Pancreas (tissue), 10 donors: ENCODE data around the gene TRRAP. TPM values are rescaled to one million over a fixed set of nuclear protein-coding genes. Genes with fewer than 3 reads are reported as not detected.
A peak's percentile ranks its signal among the peaks of the same experiment; 100 is the strongest.
"Not testable (repeated sequence)": the region's sequence is repeated elsewhere in the genome, so short reads cannot be mapped to it uniquely, and the experiment has no call there.

Experiments
- ATAC-seq, 4 donors: fragments of 200-7000 bp; cut with Tn5 transposase; one replicate each; pipeline versions ENCODE4 v1.8.0 to v1.9.1; 2020; ENCODE audit warnings: mild to moderate bottlenecking in 4 of 4, moderate library complexity in 4 of 4
- DNase-seq, 6 donors: peaks; one replicate each; pipeline ENCODE4 v3.0.0-alpha.2; 2020
- FAIRE-seq: peaks from 2 replicates; lab custom pipeline; 2012; peaks lifted over from hg19 to GRCh38; lab: Jason Lieb, UNC
- H3K27ac ChIP-seq, 4 donors: fragments of 200-600 bp; sonication (generic); 1 replicate in 3 of 4; 2 replicates in 1 of 4; pipeline versions ENCODE4 v1.5.0 to v1.8.0; 2020
- H3K27me3 ChIP-seq, 4 donors: fragments of 200-600 bp; one replicate each; pipeline ENCODE4 v1.8.0; 2021
- H3K36me3 ChIP-seq, 3 donors: fragments of 200-600 bp; sonication (generic) in 1 of 3; one replicate each; pipeline versions ENCODE4 v1.5.0 to v1.8.0; 2020 to 2021
- H3K4me1 ChIP-seq, 3 donors: fragments of 200-600 bp; one replicate each; pipeline ENCODE4 v1.8.0; 2021
- H3K4me3 ChIP-seq, 4 donors: fragments of 200-600 bp; sonication (generic) in 2 of 4; one replicate each; pipeline versions ENCODE4 v1.5.0 to v1.8.0; 2020 to 2021
- H3K9me3 ChIP-seq, 4 donors: fragments of 200-600 bp; one replicate each; pipeline ENCODE4 v1.8.0; 2021
- CTCF ChIP-seq, 4 donors: fragments of 200-600 bp; sonication (generic) in 3 of 4; IDR thresholded peaks; one replicate each; pipeline versions ENCODE4 v1.5.0 to v1.8.0; 2021; ENCODE audit warnings: antibody characterized with exemption in 4 of 4
- WGBS, 2 donors: extraction: QIAGEN DNeasy Blood & Tissue Kit; methylation state at CpG; one replicate each; pipeline ENCODE4 v1.1.7; 2013; 5-methylcytosine and 5-hydroxymethylcytosine counted together
- intact Hi-C, 3 donors: fragments of 100-400 bp; cut with DNase I; formaldehyde crosslinking; loops; one replicate each; pipeline versions ENCODE4 v1.11.1 to v1.14.2; 2022
- polyA plus RNA-seq, 2 donors: library from polyadenylated mRNA; stranded (reverse); fragments of 200-250 nt; gene quantifications; one replicate each; pipeline ENCODE4 v1.2.3, GENCODE V29; 2013
- total RNA-seq, 6 donors: library from RNA; stranded (reverse); fragmentation: NEBNext Ultra II Directional in 4 of 6; extraction: Animal tissue kit (Norgen Biotek cat#: 25700) in 4 of 6; gene quantifications; one replicate each; pipeline versions ENCODE4 v1.2.1 to v1.2.4, GENCODE V29; 2021 to 2023
- donor health status: healthy with polysubstance abuse.
- donor health status: DM: no; HTN: no; CAD: no; lungs with moderate emphysema.
- donor health status: DM: no; HTN: no; CAD: no.
- donor health status: control.
- donor health status: control.
- donor health status: Bipolar disorder and iron deficiency.
- donor health status: DM: yes; HTN: yes; CAD: no.
- donor health status: DM: no; HTN: no; CAD: no.
- donor health status: DM: no; HTN: no; CAD: no.
- donor health status: DM: yes; HTN: yes; CAD: no.

TRRAP gene
- total and polyA plus RNA-seq, 8 donors = 10.2 to 25.1 (median 15.6) TPM

- no peak for FAIRE-seq
- ATAC-seq = peak in 3 of 4 donors; percentile 9 to 33 (median 28)
- H3K27me3 ChIP-seq = peaks cover 0 to 14% (median 0%) of the 10 kb centered on the region in 4 donors
- H3K9me3 ChIP-seq = no peaks in the 10 kb centered on the region
- peak within 1 kb of the TSS in 2 of 4 donors; percentile 5 to 38 for H3K4me3 ChIP-seq
- H3K4me1 ChIP-seq = no peaks in the 10 kb centered on the region
- no peaks in the 10 kb centered on the region for H3K36me3 ChIP-seq
- no peak within 1 kb of the TSS for H3K27ac ChIP-seq
- intact Hi-C loops = no loop called here
- no peak for TF ChIP-seq CTCF (IDR thresholded peaks at IDR 0.05)
- 0 to 1% methylated on average over 26 to 69 of the region's 69 CpGs for WGBS, 2 donors
- DNase-seq = peak in 1 of 6 donors; percentile 63
Measured at GRCh38 chr7:98869597-98870120, 8.7 kb upstream of the TRRAP start, which contains the start of gene TMEM130. TSS of gene TMEM130 (minus strand) at chr7:98870014. CDS start at chr7:98869861, 153 bp downstream.

- intact Hi-C loops = no loop called here
- peaks cover 0 to 14% (median 0%) of the 10 kb centered on the region in 4 donors for H3K27me3 ChIP-seq
- FAIRE-seq (no peak), DNase-seq (peak in 2 of 6 donors; percentile 25 to 64), ATAC-seq (peak in 3 of 4 donors; percentile 38 to 62 (median 50))
- H3K4me3 ChIP-seq = peak overlapping the region in 2 of 4 donors; percentile 5 to 38
- no peaks in the 10 kb centered on the region for H3K36me3 ChIP-seq
- no peaks in the 10 kb centered on the region for H3K9me3 ChIP-seq
- H3K4me1 ChIP-seq = no peaks in the 10 kb centered on the region
- 4% methylated on average over 20 to 35 of the region's 35 CpGs for WGBS, 2 donors
- no peak overlapping the region for H3K27ac ChIP-seq
- TF ChIP-seq CTCF (IDR thresholded peaks at IDR 0.05) = no peak
Measured at GRCh38 chr7:98870121-98870651, 8.1 kb upstream of the TRRAP start.

- no peak for TF ChIP-seq CTCF (IDR thresholded peaks at IDR 0.05)
- H3K9me3 ChIP-seq = no peaks in the 10 kb centered on the region
- WGBS, 2 donors = 73 to 74% methylated on average over 17 of the region's 17 CpGs
- FAIRE-seq = no peak
- H3K4me1 ChIP-seq = no peaks in the 10 kb centered on the region
- H3K27ac ChIP-seq = no peak overlapping the region
- peaks cover 0 to 14% (median 0%) of the 10 kb centered on the region in 4 donors for H3K27me3 ChIP-seq
- H3K4me3 ChIP-seq = no peak overlapping the region
- no peak for ATAC-seq
- peak in 1 of 6 donors; percentile 31 for DNase-seq
- intact Hi-C loops = no loop called here
- no peaks in the 10 kb centered on the region for H3K36me3 ChIP-seq
Measured at GRCh38 chr7:98870807-98871491, 7.4 kb upstream of the TRRAP start.

GRCh38 chr7:98872328-98872924 lies 5.9 kb upstream of the TRRAP start:
- Histone ChIP-seq H3K36me3 (no peaks in the 10 kb centered on the region), H3K4me3 (no peak overlapping the region), H3K4me1 (no peaks in the 10 kb centered on the region), H3K27ac (no peak overlapping the region), H3K27me3 (peaks cover 0 to 14% (median 0%) of the 10 kb centered on the region in 4 donors), H3K9me3 (no peaks in the 10 kb centered on the region)
- no peak for TF ChIP-seq CTCF (IDR thresholded peaks at IDR 0.05)
- FAIRE-seq = no peak
- DNase-seq = peak in 1 of 6 donors; percentile 4
- intact Hi-C loops = no loop called here
- WGBS, 2 donors = 65 to 69% methylated on average over 7 of the region's 7 CpGs
- ATAC-seq = no peak

GRCh38 chr7:98873610-98874009 lies 4.7 kb upstream of the TRRAP start:
- FAIRE-seq, ATAC-seq, H3K4me3 ChIP-seq, H3K9me3 ChIP-seq, H3K27ac ChIP-seq, H3K4me1 ChIP-seq, intact Hi-C loops, H3K36me3 ChIP-seq: not testable (repeated sequence)
- H3K27me3 ChIP-seq = peaks cover 0 to 14% (median 0%) of the 10 kb centered on the region in 4 donors
- DNase-seq = peak in 1 of 6 donors; percentile 43
- whole genome bisulfite sequencing, 2 donors = 81 to 86% methylated on average over 11 of the region's 11 CpGs
